ENCODE results near the gene KRT31. TPM values are rescaled to one million over a fixed set of nuclear protein-coding genes. Genes with fewer than 3 reads are reported as not detected.
"Not testable (repeated sequence)": the region's sequence is repeated elsewhere in the genome, so short reads cannot be mapped to it uniquely, and the experiment has no call there.

Gene KRT31
- total RNA-seq, 4 donors from 2014 or later, result not detected

- Histone ChIP-seq H3K36me3 (no peaks in the 10 kb centered on the region), H3K9me3 (peaks cover 0 to 6% (median 0%) of the 10 kb centered on the region in 4 donors), H3K27me3 (no peaks in the 10 kb centered on the region), H3K4me1 (no peaks in the 10 kb centered on the region), H3K4me3 (no peak overlapping the region), H3K27ac (replicated peaks in 1 of 4) (no peak overlapping the region)
- WGBS, result 77% methylated on average over 5 of the region's 5 CpGs
- TF ChIP-seq CTCF (IDR thresholded peaks at IDR 0.05) (no peak), POLR2AphosphoS5 (IDR thresholded peaks at IDR 0.05) (no peak), POLR2A (IDR thresholded peaks at IDR 0.05; ENCODE audit: low read depth) (no peak), EP300 (IDR thresholded peaks at IDR 0.05) (no peak)
- peak; percentile 72 for DNase-seq (ENCODE audit: extremely low spot score)
- intact Hi-C loops (cut with DNase I), result no loop called here
These were observed 37.0 kb downstream of the KRT31 start for GRCh38 chr17:41360296-41360995.

- H3K27me3 ChIP-seq, result no peaks in the 10 kb centered on the region
- no peaks in the 10 kb centered on the region for H3K4me1 ChIP-seq
- TF ChIP-seq POLR2AphosphoS5 (IDR thresholded peaks at IDR 0.05), result no peak
- TF ChIP-seq CTCF (IDR thresholded peaks at IDR 0.05), result no peak
- TF ChIP-seq EP300 (IDR thresholded peaks at IDR 0.05), result no peak
- DNase-seq (ENCODE audit: extremely low spot score), result no peak
- H3K27ac ChIP-seq (replicated peaks in 1 of 4), result no peak overlapping the region
- intact Hi-C loops (cut with DNase I), result no loop called here
- no peaks in the 10 kb centered on the region for H3K9me3 ChIP-seq
- H3K36me3 ChIP-seq, result no peaks in the 10 kb centered on the region
- 86% methylated on average over 4 of the region's 4 CpGs for WGBS
- no peak overlapping the region for H3K4me3 ChIP-seq
These were observed 42.9 kb downstream of the KRT31 start for GRCh38 chr17:41354536-41354935.

GRCh38 chr17:41352597-41353366 lies 44.6 kb downstream of the KRT31 start:
- TF ChIP-seq POLR2AphosphoS5 (IDR thresholded peaks at IDR 0.05) (no peak), EP300 (IDR thresholded peaks at IDR 0.05) (no peak)
- Histone ChIP-seq H3K4me3 (no peak overlapping the region), H3K9me3 (no peaks in the 10 kb centered on the region), H3K27ac (replicated peaks in 1 of 4) (no peak overlapping the region), H3K36me3 (no peaks in the 10 kb centered on the region), H3K4me1 (no peaks in the 10 kb centered on the region), H3K27me3 (no peaks in the 10 kb centered on the region)
- WGBS, result 73% methylated on average over 7 of the region's 7 CpGs
- intact Hi-C loops (cut with DNase I), result no loop called here
- no peak for DNase-seq (ENCODE audit: extremely low spot score)

- H3K27ac ChIP-seq (replicated peaks in 1 of 4), result no peak overlapping the region
- H3K9me3 ChIP-seq, result no peaks in the 10 kb centered on the region
- TF ChIP-seq POLR2AphosphoS5 (IDR thresholded peaks at IDR 0.05) (no peak), EP300 (IDR thresholded peaks at IDR 0.05) (no peak), CTCF (IDR thresholded peaks at IDR 0.05) (no peak), POLR2A (IDR thresholded peaks at IDR 0.05; ENCODE audit: low read depth) (no peak)
- no peaks in the 10 kb centered on the region for H3K36me3 ChIP-seq
- WGBS, result 61% methylated on average over 2 of the region's 2 CpGs
- intact Hi-C loops (cut with DNase I), result no loop called here
- DNase-seq (ENCODE audit: extremely low spot score), result no peak
- H3K27me3 ChIP-seq, result no peaks in the 10 kb centered on the region
- no peaks in the 10 kb centered on the region for H3K4me1 ChIP-seq
- H3K4me3 ChIP-seq, result no peak overlapping the region
These were observed 46.2 kb downstream of the KRT31 start for GRCh38 chr17:41351177-41351576.

- H3K27me3 ChIP-seq; H3K27ac ChIP-seq (replicated peaks in 1 of 4); DNase-seq (ENCODE audit: extremely low spot score); H3K4me1 ChIP-seq; H3K36me3 ChIP-seq; intact Hi-C loops (cut with DNase I); H3K9me3 ChIP-seq; H3K4me3 ChIP-seq: not testable (repeated sequence)
- WGBS, result 93% methylated on average over 16 of the region's 16 CpGs
These were observed 47.0 kb downstream of the KRT31 start, which contains the start of gene KRT33A for GRCh38 chr17:41350381-41350878. KRT33A (minus strand) TSS chr17:41350828; CDS start chr17:41350767, 61 bp downstream.

Data from esophagus muscularis mucosa (tissue), 4 donors.